Stimulated activated CD8-positive, alpha-beta memory T cell treated with anti-CD3 and anti-CD28 coated beads, Interleukin-12 subunit alpha, Interleukin-12 subunit beta, amount 100 ng/mL, for 4 hours (primary cell): ENCODE measurements around the gene BRF1.
"Not testable (repeated sequence)": the region's sequence is repeated elsewhere in the genome, so short reads cannot be mapped to it uniquely, and the experiment has no call there.

Experiments used
- DNase-seq: peaks from one replicate; pipeline ENCODE4 v3.0.0-alpha.2; 2020; ENCODE audit warnings: low read depth

The BRF1 gene

GRCh38 chr14:105300542-105301102 is at the start of gene BRF1:
Gene BRF1 (minus strand): TSS chr14:105301001. CDS start chr14:105300629, 372 bp downstream.
- peak; percentile 97 for DNase-seq

GRCh38 chr14:105349992-105350391 is 49.2 kb upstream of the BRF1 start:
- no peak for DNase-seq

GRCh38 chr14:105348945-105349699 is 48.3 kb upstream of the BRF1 start:
- no peak for DNase-seq

GRCh38 chr14:105348169-105348944 is 47.6 kb upstream of the BRF1 start:
- DNase-seq: no peak

- no peak for DNase-seq
Observed at GRCh38 chr14:105347587-105347968, 46.8 kb upstream of the BRF1 start.

GRCh38 chr14:105346876-105347586 is 46.2 kb upstream of the BRF1 start:
- DNase-seq: no peak

GRCh38 chr14:105346200-105346533 is 45.4 kb upstream of the BRF1 start:
- no peak for DNase-seq

- DNase-seq: no peak
Observed at GRCh38 chr14:105343194-105343593, 42.4 kb upstream of the BRF1 start.

- no peak for DNase-seq
Observed at GRCh38 chr14:105340821-105341733, 40.3 kb upstream of the BRF1 start.

GRCh38 chr14:105337966-105338741 is 37.4 kb upstream of the BRF1 start:
- DNase-seq: no peak

GRCh38 chr14:105337433-105337832 is 36.6 kb upstream of the BRF1 start:
- no peak for DNase-seq

- DNase-seq: no peak
Observed at GRCh38 chr14:105336477-105337287, 35.9 kb upstream of the BRF1 start.

GRCh38 chr14:105335735-105336476 is 35.1 kb upstream of the BRF1 start:
- no peak for DNase-seq

GRCh38 chr14:105335231-105335542 is 34.4 kb upstream of the BRF1 start:
- DNase-seq: not testable (repeated sequence)

- DNase-seq: no peak
Observed at GRCh38 chr14:105334383-105335230, 33.8 kb upstream of the BRF1 start.

GRCh38 chr14:105333613-105334364 is 33.0 kb upstream of the BRF1 start:
- no peak for DNase-seq

- no peak for DNase-seq
Observed at GRCh38 chr14:105333020-105333490, 32.3 kb upstream of the BRF1 start.
